HG02678 (cell line): ENCODE measurements around the gene CC2D2B.
"Not testable (repeated sequence)": the region's sequence is repeated elsewhere in the genome, so short reads cannot be mapped to it uniquely, and the experiment has no call there.

Experiments used
- ATAC-seq: cut with Tn5 transposase; IDR thresholded peaks from one replicate; pipeline ENCODE4 v1.9.1; 2021; ENCODE audit warnings: mild to moderate bottlenecking, moderate library complexity; ENCODE audit not compliant: unreplicated experiment

CC2D2B gene

GRCh38 chr10:96017191-96017687, 109.5 kb downstream of the CC2D2B start:
- peak; percentile 62 for ATAC-seq

GRCh38 chr10:96021332-96021731, 113.6 kb downstream of the CC2D2B start:
- no peak for ATAC-seq

DNA sequence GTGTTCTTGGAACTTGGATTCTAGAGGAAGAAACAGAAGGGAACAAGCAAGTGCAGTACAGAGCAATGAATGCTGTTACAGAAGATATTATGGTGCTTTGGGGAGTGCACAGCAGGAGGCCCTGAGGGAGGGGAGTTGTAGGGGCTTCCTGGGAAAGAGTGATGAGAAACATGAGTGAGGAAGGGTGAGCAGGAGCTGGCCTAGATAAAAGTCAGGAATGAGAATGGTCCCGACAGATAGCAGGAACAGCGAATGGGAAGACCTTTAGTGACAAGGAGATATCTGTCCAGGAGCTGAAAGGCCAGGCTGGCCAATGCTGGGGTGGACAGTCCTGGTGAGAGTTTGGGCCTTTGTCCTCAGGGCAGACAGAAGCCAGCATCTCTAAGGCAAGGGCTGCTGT, 115.0 kb downstream of the CC2D2B start:
- ATAC-seq, result no peak

DNA sequence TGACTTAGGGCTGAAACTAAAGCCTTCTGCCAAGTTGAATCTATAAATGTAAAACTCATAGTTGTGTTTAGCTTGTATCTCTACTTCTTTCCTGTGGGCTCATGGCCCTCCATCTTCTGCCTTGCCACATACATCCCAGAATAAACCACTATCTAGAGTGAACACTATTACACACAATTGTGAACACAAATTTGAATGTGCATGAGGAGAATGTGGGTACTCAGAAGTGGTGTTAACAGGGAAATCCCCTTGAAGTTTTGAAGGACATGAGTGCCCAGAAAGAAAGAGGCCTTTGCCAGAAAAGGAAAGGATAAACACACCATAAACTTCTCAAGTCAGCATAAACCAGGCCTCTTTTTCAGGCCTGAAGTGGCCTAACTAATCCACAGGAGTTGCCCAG, 115.4 kb downstream of the CC2D2B start:
- no peak for ATAC-seq

- ATAC-seq, result no peak
Measured at GRCh38 chr10:96025566-96025965, 117.8 kb downstream of the CC2D2B start.

- ATAC-seq, result no peak
Measured at GRCh38 chr10:96034625-96035024, 126.8 kb downstream of the CC2D2B start.

GRCh38 chr10:96038476-96039387, 131.0 kb downstream of the CC2D2B start:
- ATAC-seq, result no peak

DNA sequence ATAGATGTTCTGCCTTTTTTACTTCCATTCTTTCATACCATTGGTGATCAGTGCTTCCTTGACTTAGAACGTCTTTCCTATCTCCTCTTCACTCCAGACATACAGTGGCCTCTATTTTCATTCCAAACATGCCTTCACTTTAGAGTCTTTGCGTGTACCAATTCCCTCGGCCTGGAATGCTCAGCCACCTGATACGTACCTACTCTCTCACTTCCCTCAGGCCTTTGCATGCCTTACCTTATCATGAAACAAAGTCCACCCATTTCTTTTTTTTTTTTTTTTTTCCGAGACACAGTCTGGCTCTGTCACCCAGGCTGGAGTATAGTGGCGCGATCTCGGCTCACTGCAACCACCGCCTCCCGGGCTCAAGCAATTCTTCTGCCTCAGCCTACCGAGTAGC, 133.4 kb downstream of the CC2D2B start:
- ATAC-seq, result no peak

DNA sequence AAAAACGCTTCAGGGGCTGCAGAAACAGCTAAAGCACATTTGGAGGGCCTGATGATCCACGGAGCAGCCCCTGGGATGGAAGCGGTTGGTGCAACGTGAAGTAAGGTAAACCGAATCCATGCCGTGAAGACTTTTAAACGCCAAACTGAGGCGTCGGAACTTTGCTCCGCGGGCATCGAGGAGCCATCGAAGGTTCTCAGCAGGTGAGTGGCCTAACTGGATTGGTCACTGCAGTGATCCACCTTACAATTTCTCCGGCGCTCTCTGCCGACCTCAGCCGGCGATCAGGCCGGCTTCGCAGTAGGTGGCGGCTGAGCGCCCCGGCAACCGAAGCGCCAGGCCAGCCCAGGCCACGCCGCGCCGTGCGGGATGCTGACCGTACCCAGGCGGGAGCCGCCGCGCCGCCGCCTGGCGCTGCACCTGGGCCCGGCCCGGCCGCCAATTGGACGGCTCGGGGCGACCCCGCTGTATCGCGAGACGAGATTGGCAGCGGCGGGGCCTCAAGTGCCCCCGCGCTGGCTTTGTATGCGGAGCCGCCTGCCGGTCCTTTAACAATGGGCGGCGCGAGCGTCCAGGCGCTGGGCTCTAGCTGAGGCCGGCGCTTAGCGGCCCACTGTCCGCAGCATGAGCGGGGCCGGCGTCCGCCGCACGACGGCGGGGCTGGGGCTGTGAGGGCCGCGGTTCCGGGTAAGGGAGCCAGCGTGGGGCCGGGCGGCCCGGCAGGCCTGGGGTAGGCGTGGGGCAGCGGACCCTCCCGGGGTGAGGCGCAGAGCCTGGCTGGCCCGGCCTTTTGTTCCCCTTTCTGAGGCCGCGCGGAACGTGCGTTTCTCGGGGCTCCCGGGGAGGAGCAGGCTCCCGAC, 135.5 kb downstream of the CC2D2B start, which contains the start of gene CCNJ:
Gene CCNJ, plus strand, starts transcription at position 551 of the 860 bp plus-strand sequence. CDS start 811 bp downstream, outside the sequence.
- peak; percentile 91 for ATAC-seq

GRCh38 chr10:96043893-96044715, 136.3 kb downstream of the CC2D2B start:
- ATAC-seq, result peak; percentile 34

DNA sequence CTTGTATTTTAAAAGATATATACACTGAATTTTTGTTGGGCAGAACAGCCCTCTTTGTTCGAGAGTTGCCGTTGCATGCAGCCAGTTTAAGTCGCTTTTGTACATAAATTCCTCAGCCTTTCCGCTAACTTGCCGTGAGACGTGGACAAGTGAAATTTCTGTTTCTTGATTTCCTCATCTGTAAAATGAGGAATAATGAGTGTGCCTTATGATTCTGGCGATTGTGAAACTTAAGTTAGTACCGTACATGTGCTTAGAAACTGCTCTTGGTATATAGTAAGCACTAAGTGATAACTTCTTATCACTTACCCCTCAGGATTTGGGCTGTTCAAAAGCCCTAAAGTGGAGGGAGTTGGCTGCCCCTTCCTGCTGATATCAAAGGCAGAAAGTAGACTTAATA, 137.0 kb downstream of the CC2D2B start:
- no peak for ATAC-seq

GRCh38 chr10:96046546-96046945, 138.8 kb downstream of the CC2D2B start:
- ATAC-seq, result no peak

GRCh38 chr10:96047004-96047649, 139.4 kb downstream of the CC2D2B start:
- no peak for ATAC-seq

DNA sequence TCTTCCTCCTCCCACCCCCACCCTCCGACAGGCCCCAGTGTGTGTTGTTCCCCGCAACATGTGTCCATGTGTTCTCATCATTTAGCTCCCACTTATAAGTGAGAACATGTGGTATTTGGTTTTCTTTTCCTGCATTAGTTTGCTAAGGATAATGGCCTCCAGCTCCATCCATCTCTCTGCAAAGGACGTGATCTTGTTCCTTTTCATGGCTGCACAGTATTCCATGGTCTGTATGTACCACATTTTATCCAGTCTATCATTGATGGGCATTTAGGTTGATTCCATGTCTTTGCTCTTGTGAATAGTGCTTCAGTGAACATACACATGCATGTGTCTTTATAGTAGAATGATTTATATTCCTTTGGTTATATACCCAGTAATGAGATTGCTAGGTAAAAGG, 140.2 kb downstream of the CC2D2B start:
- not testable (repeated sequence) for ATAC-seq

DNA sequence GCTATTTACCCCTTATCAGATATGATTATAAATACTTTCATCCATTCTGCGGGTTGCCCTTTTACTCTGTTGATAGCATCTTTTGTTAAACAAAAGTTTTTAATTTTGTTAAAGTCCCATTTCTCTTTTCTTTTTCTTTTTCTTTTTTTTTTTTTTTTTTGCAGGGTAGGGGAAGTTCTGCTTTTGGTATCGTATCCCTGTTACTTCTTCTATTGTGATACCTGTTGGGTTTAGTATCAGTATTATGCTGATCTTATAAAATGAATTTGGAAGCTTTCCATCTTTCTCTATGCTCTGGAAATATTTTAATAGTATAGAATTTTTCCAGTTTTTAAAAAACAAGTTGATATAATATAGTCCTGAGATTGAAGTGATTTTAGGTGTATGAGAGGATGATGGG, 141.6 kb downstream of the CC2D2B start:
- no peak for ATAC-seq

DNA sequence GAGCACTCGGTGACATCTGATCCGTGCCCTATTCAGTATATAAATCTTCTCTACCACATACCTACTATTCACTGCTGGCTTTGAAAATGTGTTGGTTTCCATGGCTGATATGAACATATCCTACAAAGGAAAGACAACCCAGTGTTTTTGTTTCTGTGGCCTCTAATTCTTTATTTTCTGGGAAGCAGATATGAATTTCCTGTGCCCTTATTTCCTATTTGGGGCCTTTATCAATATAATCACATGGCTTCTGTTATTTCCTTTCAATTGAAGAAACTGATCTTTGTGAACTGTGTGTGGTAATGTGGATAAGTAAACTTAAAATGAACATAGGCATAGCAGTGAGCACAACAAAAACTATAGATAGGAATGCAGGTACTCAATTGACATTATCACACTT, 146.2 kb downstream of the CC2D2B start:
- no peak for ATAC-seq

DNA sequence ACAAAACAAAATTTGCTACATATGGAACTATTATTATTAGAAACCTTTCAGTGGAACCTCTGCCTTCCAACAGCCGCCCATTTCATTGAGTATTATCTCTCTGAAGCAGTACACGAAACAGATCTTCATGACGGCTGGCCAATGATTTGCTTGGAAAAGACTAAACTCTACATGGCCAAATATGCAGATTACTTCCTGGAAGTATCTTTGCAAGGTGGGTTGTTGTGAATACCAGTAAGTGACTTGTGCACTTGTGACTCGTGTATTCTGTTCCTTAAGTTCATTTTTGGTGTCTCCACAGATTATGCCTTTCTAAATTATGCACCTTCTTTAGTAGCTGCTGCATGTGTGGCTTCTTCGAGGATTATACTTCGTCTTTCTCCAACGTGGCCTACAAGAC, 149.0 kb downstream of the CC2D2B start:
- no peak for ATAC-seq

DNA sequence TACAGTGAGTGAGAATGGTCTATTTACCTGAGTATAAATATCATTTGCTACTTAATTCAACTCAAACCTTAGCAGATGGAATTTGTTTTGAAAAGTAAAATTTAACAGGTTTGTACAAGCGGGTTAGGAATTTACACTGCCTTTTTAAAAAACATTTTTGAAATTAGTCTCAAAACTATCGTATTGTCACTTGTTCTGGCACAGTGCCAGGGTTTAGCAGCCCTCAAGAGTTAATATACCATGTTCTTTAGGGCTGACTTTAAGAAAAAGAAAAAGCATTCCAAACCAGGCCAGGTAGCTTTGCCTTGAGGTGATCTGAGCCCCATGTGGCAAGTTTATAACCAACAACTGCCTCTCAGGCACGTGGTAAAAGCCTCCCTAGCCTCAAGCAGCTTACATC, 153.5 kb downstream of the CC2D2B start:
- no peak for ATAC-seq

GRCh38 chr10:96072674-96073073, 164.9 kb downstream of the CC2D2B start:
- no peak for ATAC-seq

DNA sequence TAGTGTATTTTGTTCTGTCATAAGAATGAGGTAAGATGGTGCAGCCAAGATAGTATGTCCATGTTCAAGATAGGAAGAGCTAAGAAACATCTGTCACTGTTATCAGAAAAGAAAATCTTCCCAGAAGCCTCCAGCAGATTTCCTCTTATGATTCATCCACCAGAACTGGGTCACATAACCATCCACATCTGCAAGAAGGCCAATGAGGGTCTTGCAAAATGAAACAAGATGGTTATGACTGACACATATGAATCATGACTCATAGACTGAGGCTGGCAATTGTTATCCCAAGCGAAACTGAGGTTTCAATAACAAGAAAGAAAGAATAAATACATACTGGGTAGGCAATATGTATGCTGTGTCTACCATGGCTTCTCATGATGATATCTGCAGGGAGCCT, 165.9 kb downstream of the CC2D2B start:
- ATAC-seq, result no peak
